ENCODE results near the gene SPAG8. TPM values are rescaled to one million over a fixed set of nuclear protein-coding genes. Genes with fewer than 3 reads are reported as not detected.

SPAG8 gene
- polyA plus RNA-seq, 1 donor: 10.4 TPM

DNA sequence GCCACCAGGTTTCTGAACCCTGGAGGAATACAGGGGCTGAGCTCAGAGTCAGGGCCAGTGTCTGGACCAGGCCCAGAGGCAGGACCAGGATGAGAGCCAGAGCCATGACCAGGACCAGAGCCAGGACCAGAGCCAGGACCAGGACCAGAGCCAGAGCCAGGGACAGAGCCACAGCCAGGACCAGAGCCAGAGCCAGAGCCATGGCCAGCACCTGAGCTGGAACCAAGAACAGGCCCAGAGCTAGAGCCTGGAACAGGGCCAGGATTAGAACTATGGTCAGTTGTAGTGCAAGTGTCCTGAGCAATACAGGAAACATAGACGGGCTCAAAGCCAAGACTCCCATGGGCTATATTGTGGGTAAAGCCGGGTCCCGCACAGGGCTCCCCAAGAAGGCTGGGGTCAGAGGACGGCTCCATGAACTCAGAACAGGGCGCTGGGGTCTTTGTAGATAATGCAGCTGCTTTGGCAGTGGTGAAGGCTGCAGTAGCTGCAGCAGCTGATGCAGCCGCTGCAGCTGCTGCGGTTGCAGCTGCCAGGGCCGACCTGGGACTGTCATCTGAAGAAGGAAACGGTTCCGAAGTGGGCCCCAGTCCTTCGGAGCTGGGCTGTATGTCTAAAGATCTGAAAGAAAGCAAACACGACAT, 559 bp downstream of the SPAG8 start:
- no peak for DNase-seq

- no peak for DNase-seq
Measured at GRCh38 chr9:35810122-35810521, 1.9 kb downstream of the SPAG8 start.

GRCh38 chr9:35808433-35808832, 3.6 kb downstream of the SPAG8 start:
- DNase-seq: no peak

DNA sequence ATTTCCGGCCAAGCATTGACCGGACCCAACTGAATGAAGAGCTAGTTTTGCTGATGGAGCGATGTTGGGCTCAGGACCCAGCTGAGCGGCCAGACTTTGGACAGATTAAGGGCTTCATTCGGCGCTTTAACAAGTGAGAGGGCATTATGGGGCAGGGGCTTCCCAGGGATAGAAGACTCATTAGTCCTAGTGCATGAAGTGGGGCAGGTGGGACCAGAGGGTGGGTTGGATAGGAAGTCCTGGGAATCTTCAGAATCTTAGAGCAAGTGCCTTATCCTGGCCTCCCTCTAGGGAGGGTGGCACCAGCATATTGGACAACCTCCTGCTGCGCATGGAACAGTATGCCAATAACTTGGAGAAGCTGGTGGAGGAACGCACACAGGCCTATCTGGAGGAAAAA, 6.0 kb downstream of the SPAG8 start:
- no peak for DNase-seq

DNA sequence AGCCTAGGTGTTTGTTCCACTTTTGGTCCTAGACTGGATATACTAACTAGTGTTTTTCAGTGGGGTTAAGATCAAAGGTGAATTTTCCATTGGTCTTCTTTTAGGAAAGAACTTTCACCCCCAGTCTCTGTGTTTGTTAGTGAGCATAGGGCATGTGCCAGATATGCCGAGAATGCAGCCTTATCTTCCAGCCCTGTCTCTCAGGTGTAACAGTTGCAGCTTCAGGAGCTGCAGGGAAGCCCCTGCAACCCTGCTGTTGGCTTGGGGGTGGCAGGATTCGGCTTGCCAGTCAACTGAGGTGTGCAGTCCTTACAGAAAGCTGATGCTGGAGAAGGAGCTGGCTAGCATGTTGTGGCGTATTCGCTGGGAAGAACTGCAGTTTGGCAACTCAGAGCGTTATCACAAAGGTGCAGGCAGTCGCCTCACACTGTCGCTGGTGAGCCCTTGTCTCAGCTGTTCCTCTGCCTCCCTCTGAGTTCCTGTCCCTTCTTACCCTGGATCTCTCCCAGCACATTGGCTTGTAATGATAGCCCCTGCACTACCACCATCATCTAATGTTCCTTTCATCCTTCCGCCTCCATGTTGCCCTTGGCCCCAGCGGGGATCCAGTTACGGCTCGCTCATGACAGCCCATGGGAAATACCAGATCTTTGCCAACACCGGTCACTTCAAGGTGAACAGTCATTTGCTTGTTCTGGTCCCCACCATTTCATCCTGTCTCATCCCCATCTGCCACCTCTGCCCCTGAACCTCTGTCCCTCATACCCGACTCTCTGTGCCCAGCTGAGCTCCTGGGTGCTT, 10.5 kb downstream of the SPAG8 start:
- DNase-seq: no peak

DNA sequence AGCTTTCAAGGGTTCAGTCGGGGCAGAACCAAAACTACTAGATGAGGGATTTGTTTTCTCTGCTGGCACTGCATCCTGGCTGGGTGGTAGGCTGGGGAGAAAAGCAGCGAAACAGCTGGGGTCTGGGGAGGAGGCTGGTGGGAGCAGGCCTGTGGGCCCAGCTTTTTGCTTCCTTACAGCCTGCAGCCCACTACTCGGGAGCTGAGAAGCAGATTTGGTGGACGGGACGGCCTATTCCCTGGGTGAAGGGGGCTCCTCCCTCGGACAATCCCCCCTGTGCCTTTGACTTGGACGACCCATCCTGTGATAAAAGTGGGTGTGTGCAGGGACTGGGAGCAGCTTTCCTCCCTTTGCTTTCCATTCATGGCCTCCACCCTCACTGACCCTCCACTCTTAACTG, 11.5 kb downstream of the SPAG8 start:
- no peak for DNase-seq

GRCh38 chr9:35798658-35799374, 13.2 kb downstream of the SPAG8 start:
- DNase-seq: no peak

DNA sequence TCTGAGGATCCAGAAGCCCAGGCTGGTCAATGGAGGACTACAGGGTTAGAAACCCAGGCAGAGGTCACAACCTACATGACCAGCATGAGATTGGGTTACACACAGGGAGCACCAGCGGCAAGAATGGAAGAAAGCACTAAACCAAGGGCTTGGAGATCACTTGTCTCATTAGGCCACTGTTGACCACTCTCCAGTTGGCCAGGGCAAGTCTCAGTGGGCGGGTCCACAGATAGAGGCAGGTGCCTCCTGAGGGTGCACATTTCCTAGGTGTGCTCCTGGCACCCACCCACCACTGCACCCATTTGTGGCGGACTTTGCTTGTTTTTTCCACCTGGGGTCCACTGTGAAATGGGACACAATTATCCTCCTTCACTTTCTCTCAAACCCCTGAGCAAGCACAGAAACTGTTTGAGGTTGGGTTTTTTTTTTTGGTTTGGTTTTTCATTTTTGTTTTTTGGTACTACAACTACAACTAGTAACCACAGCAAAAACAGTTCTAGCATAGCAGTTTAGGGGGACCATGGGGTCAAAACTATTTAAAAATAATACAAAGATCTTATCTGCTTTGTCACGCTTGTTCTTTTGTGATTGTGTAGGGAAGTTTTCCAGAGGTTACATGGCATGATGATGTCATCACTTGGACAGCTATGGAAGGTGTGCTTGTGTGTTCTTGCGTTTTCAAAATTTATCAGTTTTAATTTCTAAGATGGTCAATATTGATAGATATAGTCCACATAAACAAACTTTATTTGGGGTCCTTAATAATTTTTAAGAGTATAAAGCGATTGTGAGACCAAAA, 14.6 kb downstream of the SPAG8 start:
- no peak for DNase-seq

- DNase-seq: no peak
Measured at GRCh38 chr9:35795695-35796094, 16.4 kb downstream of the SPAG8 start.

GRCh38 chr9:35793461-35793860, 18.6 kb downstream of the SPAG8 start:
- no peak for DNase-seq

GRCh38 chr9:35792826-35793225, 19.2 kb downstream of the SPAG8 start:
- DNase-seq: no peak

DNA sequence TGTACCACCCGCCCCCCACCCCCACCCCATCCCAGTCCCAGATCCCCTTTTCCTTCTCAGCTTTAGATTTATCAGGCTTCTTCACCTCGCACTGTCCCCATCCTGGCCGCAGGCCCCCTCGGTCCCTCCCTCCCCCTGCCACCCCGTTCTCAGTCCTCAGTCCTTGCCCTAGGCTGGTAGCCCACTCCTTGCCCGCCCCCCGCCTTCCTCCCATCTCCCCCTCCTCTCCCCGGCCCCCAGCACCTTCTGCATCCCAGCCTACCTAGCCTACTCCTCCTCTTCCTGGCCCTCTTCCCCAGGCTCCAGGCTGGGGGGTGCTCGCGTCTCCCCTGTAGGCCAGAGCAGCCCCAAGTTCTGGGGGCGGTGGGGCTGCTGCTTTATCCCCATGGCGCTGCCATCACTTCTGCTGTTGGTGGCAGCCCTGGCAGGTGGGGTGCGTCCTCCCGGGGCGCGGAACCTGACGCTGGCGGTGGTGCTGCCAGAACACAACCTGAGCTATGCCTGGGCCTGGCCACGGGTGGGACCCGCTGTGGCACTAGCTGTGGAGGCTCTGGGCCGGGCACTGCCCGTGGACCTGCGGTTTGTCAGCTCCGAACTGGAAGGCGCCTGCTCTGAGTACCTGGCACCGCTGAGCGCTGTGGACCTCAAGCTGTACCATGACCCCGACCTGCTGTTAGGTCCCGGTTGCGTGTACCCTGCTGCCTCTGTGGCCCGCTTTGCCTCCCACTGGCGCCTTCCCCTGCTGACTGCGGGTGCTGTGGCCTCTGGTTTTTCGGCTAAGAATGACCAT, 19.8 kb downstream of the SPAG8 start:
- no peak for DNase-seq

- no peak for DNase-seq
Measured at GRCh38 chr9:35791297-35791921, 20.7 kb downstream of the SPAG8 start, which contains the start of gene NPR2. NPR2 (plus strand) TSS chr9:35791591; CDS start chr9:35792409, 818 bp downstream.

DNA sequence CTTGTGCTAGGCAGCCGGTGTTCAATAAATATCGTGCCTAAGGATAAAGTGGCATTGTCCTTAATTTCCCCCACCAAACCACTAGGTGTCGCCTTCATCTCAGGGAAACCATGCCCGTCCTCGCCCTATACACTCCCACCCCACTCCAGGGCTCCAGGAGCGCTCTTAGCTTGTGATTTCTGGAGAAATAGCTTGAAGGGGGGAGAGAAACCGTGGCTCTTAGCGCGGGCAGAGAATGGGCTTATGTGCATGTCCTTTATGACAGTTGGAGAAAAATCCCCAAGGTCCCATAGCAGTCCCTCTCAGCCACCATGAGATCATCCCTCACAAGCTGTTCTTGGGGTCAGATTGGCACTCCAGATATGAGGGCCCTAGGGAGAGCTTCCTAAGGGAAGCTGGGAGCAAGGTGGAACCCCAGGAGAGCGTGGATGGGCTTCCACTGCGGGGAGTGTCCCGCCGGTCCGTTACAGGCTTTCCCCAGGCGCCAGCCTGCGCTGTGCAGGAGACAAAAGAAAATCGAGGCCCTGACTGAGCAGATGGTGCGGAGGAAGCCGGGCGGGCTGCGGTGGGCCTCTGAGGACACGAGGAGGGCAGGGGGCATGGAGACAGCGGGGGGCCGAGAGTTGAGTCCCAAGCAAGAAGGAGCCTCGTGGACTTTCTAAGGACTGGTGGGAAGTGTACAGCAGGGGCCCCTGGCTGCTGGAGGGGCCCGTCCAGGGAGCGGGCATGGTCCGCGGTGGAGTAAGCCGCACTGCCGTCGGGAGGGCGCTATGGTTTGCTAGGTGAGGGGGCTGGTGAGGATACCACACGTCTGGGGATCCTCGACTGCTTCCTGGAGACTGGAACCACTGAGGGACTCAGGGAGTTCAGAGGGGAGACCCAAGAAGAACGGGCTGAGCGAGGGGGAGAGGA, 21.4 kb downstream of the SPAG8 start:
- peak; percentile 87 for DNase-seq

- DNase-seq: no peak
Measured at GRCh38 chr9:35790025-35790384, 22.1 kb downstream of the SPAG8 start.

DNA sequence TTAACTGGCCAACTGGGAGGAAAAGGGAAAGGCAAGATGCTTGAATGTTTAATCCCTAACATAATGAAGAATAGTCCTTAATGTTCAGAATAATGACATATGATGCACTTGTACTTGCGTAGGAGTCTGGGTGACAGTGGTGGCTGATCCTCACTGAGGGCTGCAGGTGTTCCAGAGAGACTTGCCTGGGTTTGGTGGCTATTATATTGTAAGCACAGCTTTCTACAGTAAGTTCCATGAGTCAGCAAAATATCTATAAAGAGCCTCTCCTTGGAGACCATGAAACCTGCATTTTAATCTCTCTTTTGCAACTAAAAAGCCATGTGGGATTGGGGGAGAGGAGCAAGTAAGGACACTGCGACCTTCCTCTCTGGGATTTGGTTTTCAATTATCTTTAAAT, 22.5 kb downstream of the SPAG8 start:
- no peak for DNase-seq

GRCh38 chr9:35783418-35783817, 28.6 kb downstream of the SPAG8 start:
- DNase-seq: no peak

DNA sequence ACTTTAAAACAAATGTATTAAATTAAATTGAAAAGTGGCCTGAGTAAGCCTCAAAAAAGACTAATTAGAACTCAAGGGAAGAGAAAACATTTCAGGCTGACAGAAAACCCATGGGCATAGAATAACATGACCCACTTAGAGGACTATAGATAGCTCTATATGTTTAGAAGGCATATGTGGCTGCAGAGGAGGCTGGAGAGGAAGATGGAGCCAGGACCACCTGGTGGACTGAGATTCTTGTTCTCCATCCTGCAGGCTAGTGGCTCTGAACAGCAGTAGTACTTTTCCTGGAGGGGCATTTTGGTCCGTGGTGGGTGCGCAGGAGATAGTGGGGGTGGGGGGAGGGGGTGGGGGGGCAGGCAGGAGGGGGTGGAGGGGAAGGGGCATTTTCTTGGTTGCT, 31.0 kb downstream of the SPAG8 start:
- no peak for DNase-seq

DNA sequence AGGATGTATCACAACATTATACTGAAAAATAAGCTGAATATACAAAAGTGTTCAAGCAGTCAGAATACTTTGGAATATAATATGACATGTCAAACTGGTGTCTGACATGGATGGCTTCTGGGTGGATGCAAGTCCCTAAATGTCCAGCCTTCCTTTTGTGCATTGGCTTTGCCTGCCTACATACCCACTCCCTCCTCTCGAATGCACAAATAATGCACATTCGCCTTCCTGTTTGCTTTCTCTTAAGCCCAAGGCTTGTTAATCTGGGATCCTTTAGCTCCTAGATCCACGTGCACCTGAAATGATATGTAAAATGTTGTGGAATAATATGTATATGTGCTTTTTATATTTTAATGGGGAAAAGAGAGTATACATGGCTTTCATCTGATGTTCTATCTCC, 33.6 kb downstream of the SPAG8 start:
- DNase-seq: no peak

GRCh38 chr9:35776018-35776417, 36.0 kb downstream of the SPAG8 start:
- DNase-seq: peak; percentile 70
